Measurements from ENCODE around the gene OR13C4.
"Not testable (repeated sequence)": the region's sequence is repeated elsewhere in the genome, so short reads cannot be mapped to it uniquely, and the experiment has no call there.

OR13C4 gene

GRCh38 chr9:104527109-104527508 lies at the start of gene OR13C4:
Gene OR13C4 (minus strand): TSS chr9:104527209. CDS start chr9:104527209, 0 bp downstream.
- no peak for DNase-seq

DNA sequence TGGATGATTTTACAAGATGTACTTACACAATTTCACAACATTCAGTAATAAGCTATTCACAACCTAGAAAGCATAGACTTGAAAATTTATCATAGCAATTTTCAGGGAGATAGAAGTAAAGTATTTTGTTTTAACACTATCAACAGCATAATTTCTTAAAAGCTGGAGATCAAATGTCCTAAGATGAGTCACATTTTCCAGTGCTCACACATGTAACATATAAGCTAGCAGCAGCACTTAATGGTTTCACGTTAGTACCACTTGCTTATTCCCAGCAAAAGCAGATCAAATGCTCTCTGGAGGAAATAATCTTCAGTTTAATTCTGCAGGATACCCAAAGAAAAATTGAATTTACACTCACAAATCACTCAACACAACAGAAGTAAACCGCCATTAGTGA lies 48.4 kb upstream of the OR13C4 start:
- DNase-seq: no peak

DNA sequence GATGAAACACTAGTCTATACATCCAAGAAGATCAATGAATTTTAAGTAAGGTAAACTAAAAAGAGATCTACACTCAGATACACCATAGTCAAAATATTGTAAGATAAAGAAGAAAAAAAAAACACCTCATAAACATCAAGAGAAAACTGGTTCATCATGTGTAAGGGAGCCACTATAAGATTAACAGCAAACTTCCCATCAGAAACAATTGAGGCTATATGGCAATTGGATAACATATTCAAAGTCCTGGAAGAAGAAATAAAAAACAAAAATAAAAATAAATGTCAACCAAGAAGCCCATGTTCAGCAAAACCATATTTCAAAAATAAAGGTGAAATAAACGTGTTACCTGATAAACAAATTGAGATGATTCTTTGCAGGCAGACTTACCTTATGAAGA lies 45.6 kb upstream of the OR13C4 start:
- DNase-seq: no peak

- no peak for DNase-seq
These were observed 41.9 kb upstream of the OR13C4 start, which contains the start of gene OR13C8 for GRCh38 chr9:104568868-104569267. Gene OR13C8 (plus strand): TSS chr9:104569168. CDS start chr9:104569168, 0 bp downstream.

DNA sequence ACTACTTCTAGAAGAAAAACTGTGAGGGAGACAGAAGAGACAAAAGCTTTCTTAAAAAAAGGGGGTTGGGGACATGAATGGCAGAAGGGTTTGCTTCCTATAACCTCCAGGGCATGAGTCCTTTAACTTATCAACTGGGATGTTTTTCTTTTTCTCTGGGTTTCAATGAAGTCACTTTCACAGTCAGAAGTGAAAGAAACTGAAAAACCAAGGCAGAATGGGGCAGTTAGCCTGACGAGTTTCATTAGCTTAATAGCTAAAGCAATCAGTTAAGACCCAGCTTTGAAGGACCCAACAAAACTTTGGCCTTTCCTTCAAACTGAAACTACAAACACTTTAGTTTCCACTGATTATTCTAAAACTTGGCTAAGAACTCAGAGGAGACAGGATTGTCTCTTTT lies 37.3 kb upstream of the OR13C4 start:
- DNase-seq: no peak

DNA sequence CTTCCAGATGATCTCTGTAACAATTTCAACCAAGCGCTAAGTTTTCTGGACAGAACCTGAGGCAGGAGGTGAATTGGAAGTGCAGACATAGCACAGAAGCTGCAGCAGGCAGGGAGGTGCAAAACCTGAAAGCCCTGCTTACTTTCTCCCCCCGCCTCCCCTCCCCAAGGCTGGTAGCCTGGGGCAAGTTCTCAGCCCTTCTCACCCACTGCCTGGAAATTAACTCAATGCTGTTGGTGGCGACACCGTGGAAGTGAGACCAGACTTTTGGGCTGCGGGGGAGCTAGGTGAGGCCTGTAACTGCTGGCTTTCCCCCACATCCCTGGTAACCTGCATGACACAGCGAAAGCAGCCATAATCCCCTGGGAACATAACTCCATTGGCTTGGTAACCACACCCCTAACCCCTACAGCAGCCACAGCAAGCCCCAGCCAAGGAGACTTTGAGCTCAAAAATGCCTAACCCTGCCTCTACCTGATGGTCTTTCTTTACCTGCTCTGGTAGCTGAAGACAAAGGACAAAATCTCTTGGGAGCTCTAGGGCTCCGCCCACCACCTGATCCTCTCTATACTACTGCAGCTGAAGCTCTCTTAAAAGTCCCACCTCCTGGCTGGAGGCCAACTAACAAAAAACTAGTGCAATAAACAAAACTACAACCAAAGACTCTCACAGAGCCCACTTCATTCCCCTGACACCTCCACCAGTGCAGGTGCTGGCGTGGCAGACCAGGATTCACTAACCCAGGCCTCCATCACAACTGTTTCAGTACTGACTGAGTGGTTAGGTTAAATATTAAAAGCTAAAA lies 30.0 kb upstream of the OR13C4 start:
- no peak for DNase-seq

DNA sequence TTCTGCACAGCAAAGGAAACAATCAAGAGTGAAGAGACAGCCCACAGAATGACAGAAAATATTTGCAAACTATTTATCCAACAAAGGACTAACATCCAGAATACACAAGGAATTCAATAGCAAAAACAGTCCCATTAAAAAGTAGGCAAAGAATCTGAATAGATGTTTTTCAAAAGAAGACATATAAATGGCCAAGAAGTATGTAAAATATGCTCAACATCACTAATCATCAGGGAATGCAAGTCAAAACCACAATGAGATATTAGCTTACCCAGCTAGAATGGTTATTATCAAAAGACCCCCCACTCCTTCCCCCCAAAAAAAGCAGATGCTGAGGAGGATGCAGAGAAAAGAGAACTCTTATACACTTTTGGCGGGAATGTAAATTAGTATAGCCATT lies 28.5 kb upstream of the OR13C4 start:
- DNase-seq: no peak

DNA sequence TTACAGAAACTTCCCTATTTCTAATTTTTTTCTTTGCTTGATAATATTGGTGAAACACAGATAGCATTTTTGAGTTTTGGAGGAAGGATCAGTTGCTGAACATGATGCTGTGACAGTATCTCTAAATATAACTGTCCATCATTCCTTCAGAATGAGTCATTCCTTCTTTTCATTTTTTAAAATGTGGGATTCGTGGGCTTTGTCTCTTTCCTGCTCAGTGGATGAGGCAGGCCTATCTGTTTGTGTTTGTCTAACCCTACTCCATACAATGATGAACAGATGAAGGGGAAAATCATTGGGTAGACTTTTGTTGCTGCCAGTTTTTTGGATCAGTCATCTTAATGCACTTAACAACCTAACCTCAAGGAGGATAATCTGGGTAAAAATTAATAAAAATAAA lies 26.3 kb upstream of the OR13C4 start:
- no peak for DNase-seq

- DNase-seq: no peak
These were observed 17.6 kb upstream of the OR13C4 start for GRCh38 chr9:104544644-104545043.

DNA sequence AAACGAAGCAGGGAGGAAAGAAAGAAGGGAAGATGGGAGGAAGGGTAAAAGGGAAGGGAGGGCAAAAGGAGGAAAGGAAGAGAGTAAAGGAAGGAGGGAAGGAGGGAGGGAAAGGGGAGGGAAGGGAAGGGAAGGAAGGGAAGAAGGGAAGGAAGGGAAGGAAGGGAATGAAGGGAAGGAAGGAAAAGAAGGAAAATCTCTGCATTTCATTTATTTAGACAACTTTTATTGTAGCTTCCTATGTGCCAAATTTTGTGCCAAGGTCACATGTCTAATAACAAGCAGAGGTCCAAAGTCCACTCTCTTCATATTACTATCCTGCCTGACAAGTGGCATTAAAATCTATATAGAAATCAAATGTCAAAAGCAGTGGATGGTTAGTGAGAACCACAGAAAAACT lies 12.3 kb upstream of the OR13C4 start:
- DNase-seq: no peak

GRCh38 chr9:104536756-104537155 lies 9.7 kb upstream of the OR13C4 start, which contains the start of gene OR13C3:
Gene OR13C3 (minus strand): TSS chr9:104536856. CDS start chr9:104536723, 133 bp downstream.
- DNase-seq: no peak

GRCh38 chr9:104520241-104520640 lies 6.8 kb downstream of the OR13C4 start:
- DNase-seq: not testable (repeated sequence)

GRCh38 chr9:104514901-104515300 lies 12.1 kb downstream of the OR13C4 start:
- no peak for DNase-seq

DNA sequence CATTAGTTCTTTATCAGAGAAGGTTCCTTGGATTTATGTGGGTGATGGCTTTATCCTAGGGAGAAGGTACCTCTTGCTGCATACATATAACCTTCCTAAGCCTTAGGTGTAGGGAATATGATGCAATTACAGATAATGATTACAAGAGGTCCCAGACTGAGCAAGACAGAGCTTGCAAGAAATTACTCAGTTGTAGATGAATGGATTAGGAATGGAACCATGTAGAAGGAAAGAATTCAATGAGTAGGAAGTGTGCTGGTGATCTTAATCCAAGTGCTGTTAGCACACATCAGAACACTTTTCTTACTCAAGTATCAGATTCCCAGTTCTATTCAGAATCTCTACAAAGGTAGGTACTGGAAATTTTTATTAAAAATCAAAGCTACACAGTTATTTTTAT lies 20.4 kb downstream of the OR13C4 start:
- no peak for DNase-seq

- no peak for DNase-seq
These were observed 23.0 kb downstream of the OR13C4 start, which contains the start of gene OR13F1 for GRCh38 chr9:104503963-104504362. Gene OR13F1 (plus strand): TSS chr9:104504263. CDS start chr9:104504263, 0 bp downstream.

DNA sequence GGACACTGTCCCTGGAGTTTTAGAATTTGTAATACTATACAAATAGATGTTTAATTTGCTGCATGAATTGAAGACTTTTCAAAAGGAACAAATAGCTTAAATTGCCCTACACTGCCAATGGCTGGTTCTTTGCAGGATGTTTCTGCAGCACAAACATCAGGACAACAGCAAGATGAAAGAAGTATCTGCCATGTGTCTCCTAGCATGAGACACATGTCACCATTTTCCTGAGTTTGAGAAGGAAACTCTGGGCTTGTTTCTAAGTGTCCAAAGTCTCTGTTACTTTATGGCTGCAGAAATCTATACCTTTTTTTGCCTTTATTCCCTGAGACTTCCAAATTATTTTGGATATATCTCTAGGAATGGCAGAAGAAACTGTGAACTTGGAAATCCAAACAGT lies 23.6 kb downstream of the OR13C4 start:
- DNase-seq: no peak

DNA sequence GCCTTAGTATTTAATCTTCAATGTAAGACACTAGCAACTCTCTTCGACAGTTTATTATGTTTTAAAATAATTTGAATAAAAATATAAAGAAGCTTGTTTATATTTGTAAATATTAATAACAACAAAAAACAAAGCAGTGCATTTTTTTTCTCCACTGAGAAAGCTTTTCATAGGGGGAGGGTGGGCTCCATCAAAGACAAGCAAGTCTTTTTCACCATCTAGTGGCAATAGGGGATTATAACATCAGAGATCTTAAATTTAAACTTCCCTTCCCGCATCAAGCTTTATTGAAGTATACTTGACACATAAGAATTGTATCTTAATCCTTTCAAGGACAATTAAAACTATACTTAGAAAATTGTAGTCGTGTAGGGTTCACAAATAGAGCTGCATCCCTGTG lies 32.2 kb downstream of the OR13C4 start:
- DNase-seq: no peak

DNA sequence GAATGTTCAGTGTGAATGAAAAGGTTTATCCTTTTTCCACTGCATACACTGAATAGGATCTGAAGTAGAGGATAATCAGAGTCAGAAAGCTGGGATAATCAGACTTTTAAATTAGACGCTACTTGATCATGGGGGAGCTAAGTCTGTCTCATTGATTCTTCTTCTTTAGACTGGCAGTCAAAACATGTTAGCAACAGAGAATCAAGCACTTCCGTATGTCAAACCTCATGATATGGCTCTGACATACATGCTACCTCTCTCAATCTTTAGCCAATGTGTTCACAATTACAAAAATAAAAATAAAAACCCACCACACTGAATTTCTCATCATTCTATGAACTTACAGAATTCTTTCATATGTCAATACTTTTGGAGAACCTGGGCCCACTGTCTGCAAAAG lies 42.0 kb downstream of the OR13C4 start:
- no peak for DNase-seq

GRCh38 chr9:104482921-104483570 lies 44.0 kb downstream of the OR13C4 start:
- no peak for DNase-seq

Data from activated CD4-positive, CD25-positive, alpha-beta regulatory T cell (primary cell).